Activated CD4-positive, alpha-beta memory T cell treated with anti-CD3 and anti-CD28 coated beads for 36 hours (primary cell): ENCODE data around the gene ARX. TPM values are rescaled to one million over a fixed set of nuclear protein-coding genes. Genes with fewer than 3 reads are reported as not detected.

Experiments
- CTCF ChIA-PET: fragments of 350-600 bp; sonication (Branson Sonifier 250); formaldehyde crosslinking; loops from one replicate; lab custom pipeline; 2021; ENCODE audit warnings: antibody characterized with exemption, inconsistent platforms; lab: Charles Lee
- POLR2A ChIA-PET: fragments of 350-600 bp; sonication (Branson Sonifier 250); formaldehyde crosslinking; loops from one replicate; lab custom pipeline; 2021; ENCODE audit warnings: antibody characterized with exemption; lab: Charles Lee
- DNase-seq: peaks from one replicate; pipeline ENCODE4 v3.0.0-alpha.2; 2020
- H3K27ac Mint-ChIP-seq: one replicate; pipeline ENCODE4 v1.8.0; 2021; ENCODE audit warnings: mixed read lengths
- H3K27me3 Mint-ChIP-seq: one replicate; pipeline ENCODE4 v1.8.0; 2021; ENCODE audit warnings: mixed read lengths
- H3K36me3 Mint-ChIP-seq: one replicate; pipeline ENCODE4 v1.8.0; 2021; ENCODE audit warnings: mixed read lengths
- H3K4me1 Mint-ChIP-seq: one replicate; pipeline ENCODE4 v1.8.0; 2021; ENCODE audit warnings: low read depth, mixed read lengths
- H3K4me3 Mint-ChIP-seq: one replicate; pipeline ENCODE4 v1.8.0; 2021; ENCODE audit warnings: mild to moderate bottlenecking, mixed read lengths
- H3K9me3 Mint-ChIP-seq: one replicate; pipeline ENCODE4 v1.8.0; 2021; ENCODE audit warnings: mixed read lengths
- intact Hi-C: fragments of 100-400 bp; cut with micrococcal nuclease; formaldehyde crosslinking; loops from one replicate; pipeline ENCODE4 v1.15.1; 2023
- total RNA-seq, 2 experiments: library from RNA; stranded (reverse); gene quantifications; one replicate each; pipeline ENCODE4 v1.2.3, GENCODE V29; 2021

The ARX gene
- total RNA-seq, 2 experiments from 2014 or later: not detected

- POLR2A ChIA-PET: no interaction called here
- Mint-ChIP-seq H3K27me3 (no peaks in the 10 kb centered on the region), H3K4me3 (no peak overlapping the region), H3K36me3 (peaks cover 8% of the 10 kb centered on the region), H3K27ac (no peak overlapping the region), H3K4me1 (no peaks in the 10 kb centered on the region), H3K9me3 (no peaks in the 10 kb centered on the region)
- CTCF ChIA-PET: interaction anchor here (0.6 kb wide), 1 partner anchor 21 kb away, joined by 3 read pairs; no protein-coding TSS in a partner anchor
- no peak for DNase-seq
- intact Hi-C loops: no loop called here
Measured at GRCh38 chrX:24985120-24985519, 30.6 kb downstream of the ARX start.

GRCh38 chrX:24983931-24984330 lies 31.8 kb downstream of the ARX start:
- Mint-ChIP-seq H3K4me1 (no peaks in the 10 kb centered on the region), H3K27ac (no peak overlapping the region), H3K36me3 (peaks cover 8% of the 10 kb centered on the region), H3K27me3 (no peaks in the 10 kb centered on the region), H3K4me3 (no peak overlapping the region), H3K9me3 (no peaks in the 10 kb centered on the region)
- ChIA-PET POLR2A (no interaction called here), CTCF (no interaction called here)
- intact Hi-C loops: no loop called here
- DNase-seq: no peak

GRCh38 chrX:24982306-24982965 lies 33.3 kb downstream of the ARX start:
- no peaks in the 10 kb centered on the region for H3K9me3 Mint-ChIP-seq
- POLR2A ChIA-PET: no interaction called here
- H3K27me3 Mint-ChIP-seq: no peaks in the 10 kb centered on the region
- H3K4me3 Mint-ChIP-seq: no peak overlapping the region
- no peaks in the 10 kb centered on the region for H3K4me1 Mint-ChIP-seq
- peaks cover 6% of the 10 kb centered on the region for H3K36me3 Mint-ChIP-seq
- H3K27ac Mint-ChIP-seq: no peak overlapping the region
- DNase-seq: no peak
- CTCF ChIA-PET: no interaction called here
- intact Hi-C loops: no loop called here

- intact Hi-C loops: no loop called here
Measured at GRCh38 chrX:24981030-24981429, 34.7 kb downstream of the ARX start.

GRCh38 chrX:24979081-24979480 lies 36.7 kb downstream of the ARX start:
- Mint-ChIP-seq H3K4me3 (no peak overlapping the region), H3K27ac (no peak overlapping the region), H3K36me3 (no peaks in the 10 kb centered on the region), H3K27me3 (no peaks in the 10 kb centered on the region), H3K4me1 (no peaks in the 10 kb centered on the region), H3K9me3 (no peaks in the 10 kb centered on the region)
- no peak for DNase-seq
- intact Hi-C loops: no loop called here
- ChIA-PET CTCF (no interaction called here), POLR2A (no interaction called here)

More at GRCh38 chrX:24981030-24981429, 34.7 kb downstream of the ARX start:
- Mint-ChIP-seq H3K4me1 (no peaks in the 10 kb centered on the region), H3K4me3 (no peak overlapping the region), H3K27ac (no peak overlapping the region), H3K27me3 (no peaks in the 10 kb centered on the region), H3K36me3 (no peaks in the 10 kb centered on the region), H3K9me3 (no peaks in the 10 kb centered on the region)
- no peak for DNase-seq
- POLR2A ChIA-PET: no interaction called here
- CTCF ChIA-PET: no interaction called here

GRCh38 chrX:24969812-24970211 lies 46.0 kb downstream of the ARX start:
- CTCF ChIA-PET: no interaction called here

GRCh38 chrX:24965372-24965771 lies 50.4 kb downstream of the ARX start:
- DNase-seq: no peak
- Mint-ChIP-seq H3K27ac (no peak overlapping the region), H3K36me3 (peaks cover 11% of the 10 kb centered on the region), H3K4me3 (no peak overlapping the region), H3K9me3 (peaks cover 2% of the 10 kb centered on the region), H3K27me3 (no peaks in the 10 kb centered on the region), H3K4me1 (no peaks in the 10 kb centered on the region)
- ChIA-PET POLR2A (no interaction called here), CTCF (no interaction called here)
- intact Hi-C loops: no loop called here

More at GRCh38 chrX:24969812-24970211, 46.0 kb downstream of the ARX start:
- intact Hi-C loops: no loop called here
- POLR2A ChIA-PET: no interaction called here
- Mint-ChIP-seq H3K9me3 (peaks cover 2% of the 10 kb centered on the region), H3K27me3 (no peaks in the 10 kb centered on the region), H3K36me3 (peaks cover 13% of the 10 kb centered on the region), H3K4me3 (no peak overlapping the region), H3K27ac (no peak overlapping the region), H3K4me1 (no peaks in the 10 kb centered on the region)
- no peak for DNase-seq

GRCh38 chrX:24963823-24964222 lies 51.9 kb downstream of the ARX start:
- ChIA-PET POLR2A (no interaction called here), CTCF (no interaction called here)
- H3K27ac Mint-ChIP-seq: no peak overlapping the region
- intact Hi-C loops: no loop called here
- H3K36me3 Mint-ChIP-seq: peaks cover 5% of the 10 kb centered on the region
- no peaks in the 10 kb centered on the region for H3K9me3 Mint-ChIP-seq
- H3K27me3 Mint-ChIP-seq: no peaks in the 10 kb centered on the region
- H3K4me1 Mint-ChIP-seq: no peaks in the 10 kb centered on the region
- no peak overlapping the region for H3K4me3 Mint-ChIP-seq
- DNase-seq: no peak

- CTCF ChIA-PET: no interaction called here
- POLR2A ChIA-PET: no interaction called here
Measured at GRCh38 chrX:24961809-24962208, 54.0 kb downstream of the ARX start.

GRCh38 chrX:24956828-24957227 lies 58.9 kb downstream of the ARX start:
- DNase-seq: no peak
- H3K9me3 Mint-ChIP-seq: no peaks in the 10 kb centered on the region
- no peak overlapping the region for H3K27ac Mint-ChIP-seq
- no peak overlapping the region for H3K4me3 Mint-ChIP-seq
- ChIA-PET CTCF (no interaction called here), POLR2A (no interaction called here)
- intact Hi-C loops: no loop called here
- H3K36me3 Mint-ChIP-seq: no peaks in the 10 kb centered on the region
- no peaks in the 10 kb centered on the region for H3K4me1 Mint-ChIP-seq
- no peaks in the 10 kb centered on the region for H3K27me3 Mint-ChIP-seq

More at GRCh38 chrX:24961809-24962208, 54.0 kb downstream of the ARX start:
- no peaks in the 10 kb centered on the region for H3K9me3 Mint-ChIP-seq
- H3K36me3 Mint-ChIP-seq: no peaks in the 10 kb centered on the region
- H3K27me3 Mint-ChIP-seq: no peaks in the 10 kb centered on the region
- no peak overlapping the region for H3K27ac Mint-ChIP-seq
- H3K4me3 Mint-ChIP-seq: no peak overlapping the region
- H3K4me1 Mint-ChIP-seq: no peaks in the 10 kb centered on the region
- DNase-seq: no peak
- intact Hi-C loops: no loop called here

- Mint-ChIP-seq H3K4me3 (no peak overlapping the region), H3K4me1 (no peaks in the 10 kb centered on the region), H3K27ac (no peak overlapping the region), H3K27me3 (no peaks in the 10 kb centered on the region), H3K36me3 (no peaks in the 10 kb centered on the region), H3K9me3 (no peaks in the 10 kb centered on the region)
- CTCF ChIA-PET: no interaction called here
- intact Hi-C loops: no loop called here
- no peak for DNase-seq
- POLR2A ChIA-PET: no interaction called here
Measured at GRCh38 chrX:24955372-24955930, 60.3 kb downstream of the ARX start.

GRCh38 chrX:24954732-24955131 lies 61.0 kb downstream of the ARX start:
- ChIA-PET POLR2A (no interaction called here), CTCF (no interaction called here)
- no peak overlapping the region for H3K4me3 Mint-ChIP-seq
- H3K9me3 Mint-ChIP-seq: no peaks in the 10 kb centered on the region
- no peaks in the 10 kb centered on the region for H3K4me1 Mint-ChIP-seq
- intact Hi-C loops: no loop called here
- H3K27ac Mint-ChIP-seq: no peak overlapping the region
- no peak for DNase-seq
- no peaks in the 10 kb centered on the region for H3K27me3 Mint-ChIP-seq
- H3K36me3 Mint-ChIP-seq: no peaks in the 10 kb centered on the region
